Measurements from ENCODE around the gene CDH5.

The CDH5 gene

DNA sequence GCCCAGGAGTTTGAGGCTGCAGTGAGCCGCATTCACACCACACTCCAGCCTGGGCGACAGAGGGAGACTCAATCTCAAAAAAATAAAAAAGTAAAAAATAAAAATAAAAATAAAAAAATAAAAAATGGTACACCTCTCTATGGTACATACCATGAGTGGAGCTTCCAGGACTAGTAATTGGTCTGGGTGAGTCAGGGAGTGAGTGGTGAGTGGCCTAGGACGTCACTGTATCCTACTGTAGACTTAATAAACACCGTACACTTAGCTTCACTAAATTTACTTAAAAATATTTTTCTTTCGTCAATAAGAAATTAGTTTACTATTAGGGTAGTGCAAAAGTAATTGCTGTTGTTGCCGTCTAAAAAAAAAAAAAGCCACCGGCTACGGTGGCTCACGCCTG, 9.0 kb downstream of the CDH5 start:
- no peak for DNase-seq

DNA sequence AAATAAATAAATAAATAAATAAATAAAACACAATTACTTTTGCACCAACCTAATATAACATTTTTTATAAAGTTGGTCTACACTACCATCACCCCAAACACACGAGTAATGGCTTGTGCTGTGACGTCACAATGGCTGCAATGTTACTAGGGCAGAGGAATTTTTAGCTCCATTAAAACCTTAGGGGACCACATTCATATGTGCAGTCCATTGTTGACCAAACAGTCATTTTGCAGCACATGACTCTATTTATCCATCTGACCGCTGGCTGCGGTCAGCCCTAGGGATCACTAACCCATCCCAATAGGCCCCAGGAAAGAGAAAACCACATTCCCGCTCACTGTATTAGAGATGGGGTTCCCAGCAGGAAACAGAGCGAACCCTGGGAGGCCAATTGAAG, 9.6 kb downstream of the CDH5 start:
- no peak for DNase-seq

DNA sequence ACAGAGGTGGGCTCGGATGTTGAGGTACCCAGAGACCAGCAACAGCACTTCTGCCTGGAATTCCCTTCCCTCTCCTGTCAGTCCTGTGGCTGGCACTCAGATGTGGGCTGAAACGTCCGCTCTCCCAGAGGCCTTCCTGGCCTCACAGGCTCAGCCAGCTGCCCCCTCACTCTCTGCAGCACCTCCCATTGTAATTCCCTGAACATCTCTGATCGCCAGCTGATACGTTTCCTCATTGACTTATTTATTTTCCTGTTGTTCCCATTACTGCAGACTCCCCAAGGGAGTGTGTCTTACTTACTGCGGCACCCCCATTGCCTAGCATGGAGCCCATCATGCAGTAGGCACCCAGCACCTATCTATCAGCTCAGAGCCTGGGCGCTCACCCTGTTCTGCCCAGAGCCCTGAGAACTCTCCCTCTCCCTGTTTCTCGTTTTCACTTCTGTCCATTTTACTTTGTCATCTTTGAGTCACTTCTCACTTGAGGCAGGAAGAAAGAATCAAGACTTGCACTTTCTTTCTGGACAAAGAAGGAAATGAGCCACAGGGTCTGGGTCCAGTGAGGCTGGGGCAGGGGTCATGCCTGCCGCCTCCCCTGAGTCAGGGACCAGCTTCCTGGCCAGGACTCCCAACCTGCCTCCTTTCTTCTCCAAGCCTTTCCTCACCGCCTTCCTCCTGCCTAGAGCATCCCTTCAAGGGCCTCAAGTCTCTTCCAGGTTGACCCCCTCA, 10.2 kb downstream of the CDH5 start:
- DNase-seq, result no peak

GRCh38 chr16:66377324-66377723, 10.8 kb downstream of the CDH5 start:
- DNase-seq, result no peak

- no peak for DNase-seq
Measured at GRCh38 chr16:66378741-66379570, 12.5 kb downstream of the CDH5 start.

- no peak for DNase-seq
Measured at GRCh38 chr16:66379571-66379941, 13.1 kb downstream of the CDH5 start.

GRCh38 chr16:66380421-66380820, 13.9 kb downstream of the CDH5 start:
- DNase-seq, result no peak

DNA sequence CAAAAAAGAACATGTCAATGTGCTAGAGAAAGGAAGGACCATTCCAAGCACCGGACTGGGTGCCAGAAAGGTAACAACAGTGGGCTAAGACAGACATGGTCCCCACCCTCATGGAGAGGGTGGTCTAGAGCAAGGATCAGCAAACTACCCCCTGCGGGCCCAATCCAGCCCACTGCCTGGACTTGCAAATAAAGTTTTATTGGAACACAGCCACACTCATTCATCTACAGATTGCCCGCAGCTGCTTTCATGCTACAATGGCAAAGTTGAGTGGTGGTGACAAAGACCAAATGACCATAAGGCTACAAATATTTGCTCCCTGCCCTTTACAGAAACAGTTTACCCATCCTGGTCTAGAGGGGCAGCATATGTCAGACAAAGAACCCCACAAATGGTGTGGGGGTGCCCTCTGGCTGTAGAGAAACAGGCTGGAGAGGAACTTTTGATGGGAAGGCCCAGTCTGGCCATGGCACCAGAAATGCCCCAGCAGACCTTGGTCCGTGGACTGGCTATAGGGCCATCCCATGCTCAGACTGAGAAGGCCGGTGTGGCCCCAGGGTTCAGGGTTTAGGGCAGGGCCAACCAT, 15.2 kb downstream of the CDH5 start:
- DNase-seq, result no peak

DNA sequence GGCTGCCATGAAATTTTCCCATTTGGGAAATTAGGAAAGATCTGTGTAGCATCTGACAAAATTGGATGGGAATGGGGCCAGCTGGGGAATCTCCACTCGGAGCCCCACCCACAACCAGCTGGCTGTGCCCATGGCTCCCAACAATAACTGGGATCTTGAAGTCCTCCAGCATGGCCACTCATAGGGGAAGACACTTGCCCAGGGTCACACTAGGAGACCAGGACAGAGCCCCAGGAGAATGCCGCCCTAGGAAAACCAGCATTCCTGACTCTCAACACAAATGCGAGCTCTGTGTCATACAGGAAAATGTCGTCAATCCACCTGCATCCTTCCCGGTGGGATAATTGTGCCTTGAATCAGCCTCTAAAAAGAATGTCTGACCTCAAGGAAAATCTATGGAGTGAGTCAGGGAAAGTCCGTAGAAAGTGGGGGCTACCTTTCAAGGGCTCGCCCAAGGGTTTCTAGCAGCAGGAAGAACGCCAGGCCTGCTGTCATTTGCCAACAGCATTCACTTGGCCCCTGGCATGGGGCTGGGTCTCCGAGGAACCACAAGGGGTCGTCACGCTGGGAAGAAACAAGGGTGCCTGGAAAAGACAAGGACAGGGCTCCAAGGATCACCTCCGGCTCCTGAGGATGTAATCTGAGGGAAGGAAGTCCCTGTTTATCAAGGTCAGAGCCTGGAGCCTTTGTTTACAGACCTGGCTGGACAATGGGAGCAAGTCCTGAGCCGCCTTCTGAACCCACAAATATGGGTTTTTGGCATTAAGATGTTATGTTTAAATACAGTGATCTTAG, 15.9 kb downstream of the CDH5 start:
- DNase-seq, result no peak

GRCh38 chr16:66382966-66383299, 16.4 kb downstream of the CDH5 start:
- no peak for DNase-seq

GRCh38 chr16:66383551-66383950, 17.1 kb downstream of the CDH5 start:
- DNase-seq, result no peak

DNA sequence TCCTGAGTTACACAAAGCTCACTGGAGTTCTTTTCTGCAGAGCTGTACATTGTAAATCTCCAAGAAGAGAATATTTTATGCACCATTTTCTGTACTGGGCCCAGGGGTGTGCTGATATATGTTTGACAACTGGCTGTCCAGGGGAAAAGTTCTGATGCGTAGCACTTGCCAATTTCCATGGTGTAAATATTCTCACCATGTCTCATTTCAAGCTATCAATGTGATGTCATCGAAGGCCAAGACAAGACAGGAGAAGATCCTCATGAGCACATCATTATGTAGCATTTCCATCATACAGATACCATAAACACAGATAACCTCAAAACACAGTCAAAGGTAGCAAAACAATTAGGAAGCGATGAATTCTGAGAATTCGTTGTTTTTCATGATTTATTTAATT, 18.9 kb downstream of the CDH5 start:
- DNase-seq, result no peak

GRCh38 chr16:66386629-66387622, 20.4 kb downstream of the CDH5 start:
- no peak for DNase-seq

DNA sequence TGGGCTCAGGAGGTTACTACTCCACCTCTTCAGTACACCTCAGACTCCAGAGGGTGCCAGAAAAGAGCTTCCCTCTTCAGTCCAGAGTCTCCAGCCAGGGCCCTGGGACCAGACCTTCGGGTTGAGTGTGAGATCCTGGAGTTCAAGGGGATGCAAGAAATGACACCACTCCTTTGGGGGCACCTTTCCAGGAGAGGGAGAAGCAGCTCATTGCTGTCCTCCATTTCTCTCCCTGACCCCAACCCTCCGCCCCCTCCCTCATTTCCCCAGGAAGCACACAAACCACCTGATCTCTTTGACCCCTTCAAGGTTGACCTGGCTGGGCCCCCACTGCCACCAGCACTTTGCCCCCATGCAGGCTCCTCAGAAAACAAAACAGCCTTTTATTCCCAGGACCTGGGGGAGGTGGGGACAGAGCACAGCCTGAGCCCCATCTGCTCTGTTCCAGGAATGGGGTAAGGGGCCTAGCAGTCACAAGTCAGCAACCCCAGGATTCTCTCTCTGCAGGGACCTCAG, 21.4 kb downstream of the CDH5 start:
- no peak for DNase-seq

- DNase-seq, result no peak
Measured at GRCh38 chr16:66388350-66389139, 22.1 kb downstream of the CDH5 start.

DNA sequence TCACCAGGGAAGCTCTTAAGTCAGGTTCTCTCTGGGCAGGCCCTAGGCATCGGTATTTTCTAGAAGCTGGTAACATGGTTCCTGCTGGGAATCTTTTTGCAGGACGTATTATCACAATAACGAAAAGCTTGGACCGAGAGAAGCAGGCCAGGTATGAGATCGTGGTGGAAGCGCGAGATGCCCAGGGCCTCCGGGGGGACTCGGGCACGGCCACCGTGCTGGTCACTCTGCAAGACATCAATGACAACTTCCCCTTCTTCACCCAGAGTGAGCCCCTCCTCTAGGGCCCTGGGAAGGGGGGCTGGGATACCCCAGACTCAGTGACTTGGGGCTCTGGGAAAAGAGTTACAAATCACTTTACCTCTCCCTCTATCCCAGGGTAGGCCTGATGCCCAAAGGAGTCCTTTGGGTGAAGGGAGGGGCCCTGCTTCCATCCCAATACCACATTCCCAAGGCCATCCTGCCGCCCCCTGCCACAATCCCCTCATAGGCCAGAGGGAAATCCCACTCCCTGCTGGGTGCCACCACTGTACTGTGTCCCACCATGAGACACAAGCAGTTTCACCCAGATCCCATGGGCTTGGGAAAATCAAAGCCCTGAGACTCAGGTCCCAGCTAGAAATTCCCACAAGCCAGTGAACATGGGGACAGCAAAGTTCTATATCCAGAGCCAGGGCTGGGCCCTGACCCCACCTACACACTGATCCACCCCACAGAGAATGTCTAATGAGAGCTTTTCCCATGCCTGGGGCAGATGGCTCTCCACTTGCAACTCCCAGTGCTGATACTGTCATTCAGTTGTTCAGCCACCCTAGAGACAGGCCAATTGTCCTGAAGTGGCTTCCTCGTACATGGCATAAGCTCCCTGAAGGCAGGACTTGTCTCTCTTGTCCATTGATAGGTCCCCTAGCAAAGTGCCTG, 23.0 kb downstream of the CDH5 start:
- no peak for DNase-seq

DNA sequence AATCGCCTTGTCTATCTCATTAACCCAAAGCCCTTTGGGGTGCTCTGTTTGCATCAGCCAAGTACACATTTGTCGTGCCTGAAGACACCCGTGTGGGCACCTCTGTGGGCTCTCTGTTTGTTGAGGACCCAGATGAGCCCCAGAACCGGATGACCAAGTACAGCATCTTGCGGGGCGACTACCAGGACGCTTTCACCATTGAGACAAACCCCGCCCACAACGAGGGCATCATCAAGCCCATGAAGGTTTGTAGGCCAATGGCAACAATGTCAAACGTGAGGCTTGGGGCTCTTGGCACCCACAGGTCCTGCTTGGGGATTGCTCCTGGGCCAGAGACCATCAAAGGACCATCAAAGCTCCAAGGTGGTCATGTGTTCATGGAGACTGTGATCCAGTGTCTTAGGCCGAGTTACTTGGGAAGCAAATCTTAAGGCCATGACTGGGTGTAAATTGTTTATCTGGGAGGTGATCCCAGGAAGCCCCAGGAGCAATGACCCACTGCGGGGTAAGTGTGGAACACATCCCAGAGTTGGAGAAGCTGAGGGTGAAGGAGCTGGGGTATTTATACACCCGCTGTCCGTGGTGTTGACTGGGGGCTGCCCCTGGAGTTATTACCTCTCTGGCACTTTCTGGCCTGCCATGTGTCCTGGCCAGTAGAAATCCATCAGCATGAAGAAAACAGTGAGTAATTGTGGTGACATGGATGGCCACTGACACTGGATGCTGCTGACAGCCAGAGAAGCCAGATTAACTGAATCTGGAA, 24.0 kb downstream of the CDH5 start:
- no peak for DNase-seq

- DNase-seq, result no peak
Measured at GRCh38 chr16:66391726-66392670, 25.5 kb downstream of the CDH5 start.

Data from effector CD4-positive, alpha-beta T cell (primary cell).